ENCODE results near the gene GPX6. TPM values are rescaled to one million over a fixed set of nuclear protein-coding genes. Genes with fewer than 3 reads are reported as not detected.

The GPX6 gene
- total RNA-seq, 1 experiment from 2014 or later: not detected

- peaks cover 4% of the 10 kb centered on the region; the same call in 1 of the 2 replicates for H3K4me1 ChIP-seq (ENCODE audit: control insufficient read depth, insufficient read depth, low read length)
- no peaks in the 10 kb centered on the region for H3K36me3 ChIP-seq (ENCODE audit: control insufficient read depth, insufficient read depth, low read length)
- intact Hi-C loops (cut with micrococcal nuclease; ENCODE audit: unreplicated experiment) (no loop called here), in situ Hi-C loops (cut with HindIII; ENCODE audit: low pct_unique_long_range_greater_than_20kb, low sequenced_read_pairs) (no loop called here)
- peak; percentile 99 for ATAC-seq
- peak overlapping the region; percentile 72 to 88 for H3K4me3 ChIP-seq (ENCODE audit: low read depth in 2 of 2, low read length in 2 of 2)
- TF ChIP-seq SIN3A (IDR thresholded peaks at IDR 0.05; ENCODE audit: borderline replicate concordance, insufficient read depth, low read depth, low read length): no peak
- TF ChIP-seq, protein P1, sequence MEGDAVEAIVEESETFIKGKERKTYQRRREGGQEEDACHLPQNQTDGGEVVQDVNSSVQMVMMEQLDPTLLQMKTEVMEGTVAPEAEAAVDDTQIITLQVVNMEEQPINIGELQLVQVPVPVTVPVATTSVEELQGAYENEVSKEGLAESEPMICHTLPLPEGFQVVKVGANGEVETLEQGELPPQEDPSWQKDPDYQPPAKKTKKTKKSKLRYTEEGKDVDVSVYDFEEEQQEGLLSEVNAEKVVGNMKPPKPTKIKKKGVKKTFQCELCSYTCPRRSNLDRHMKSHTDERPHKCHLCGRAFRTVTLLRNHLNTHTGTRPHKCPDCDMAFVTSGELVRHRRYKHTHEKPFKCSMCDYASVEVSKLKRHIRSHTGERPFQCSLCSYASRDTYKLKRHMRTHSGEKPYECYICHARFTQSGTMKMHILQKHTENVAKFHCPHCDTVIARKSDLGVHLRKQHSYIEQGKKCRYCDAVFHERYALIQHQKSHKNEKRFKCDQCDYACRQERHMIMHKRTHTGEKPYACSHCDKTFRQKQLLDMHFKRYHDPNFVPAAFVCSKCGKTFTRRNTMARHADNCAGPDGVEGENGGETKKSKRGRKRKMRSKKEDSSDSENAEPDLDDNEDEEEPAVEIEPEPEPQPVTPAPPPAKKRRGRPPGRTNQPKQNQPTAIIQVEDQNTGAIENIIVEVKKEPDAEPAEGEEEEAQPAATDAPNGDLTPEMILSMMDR (IDR thresholded peaks at IDR 0.05): no peak
- TF ChIP-seq REST (IDR thresholded peaks at IDR 0.05; ENCODE audit: insufficient read depth in 1 of 2, low read depth in 2 of 2, low read length in 1 of 2): no peak
- TF ChIP-seq TCF7L2 (IDR thresholded peaks at IDR 0.05; ENCODE audit: low read depth, low read length): no peak
- TF ChIP-seq POLR2AphosphoS5 (IDR thresholded peaks at IDR 0.05; ENCODE audit: low read depth, low read length): no peak
- POLR2A ChIA-PET: interaction anchor here (0.6 kb wide), 3 partner anchors 9 to 321 kb away, joined by 3 to 12 read pairs (median 7); no protein-coding TSS in a partner anchor
- H3K27me3 ChIP-seq (ENCODE audit: control insufficient read depth, insufficient read depth, low read length): no peaks in the 10 kb centered on the region
- CTCF ChIA-PET: interaction anchor here (0.7 to 0.8 kb wide), 4 partner anchors 12 to 107 kb away, joined by 3 to 7 read pairs (median 4); no protein-coding TSS in a partner anchor
- peak overlapping the region; percentile 83 for H3K27ac ChIP-seq (ENCODE audit: low read length)
- no TSS peak for BruUV-seq (replicated peaks)
- no peaks in the 10 kb centered on the region for H3K9me3 ChIP-seq (ENCODE audit: control insufficient read depth, insufficient read depth, low read depth, low read length)
- DNase-seq (ENCODE audit: low read depth, low spot score): peak; percentile 69
Measured at GRCh38 chr6:28489366-28490204, 26.0 kb downstream of the GPX6 start.

DNA sequence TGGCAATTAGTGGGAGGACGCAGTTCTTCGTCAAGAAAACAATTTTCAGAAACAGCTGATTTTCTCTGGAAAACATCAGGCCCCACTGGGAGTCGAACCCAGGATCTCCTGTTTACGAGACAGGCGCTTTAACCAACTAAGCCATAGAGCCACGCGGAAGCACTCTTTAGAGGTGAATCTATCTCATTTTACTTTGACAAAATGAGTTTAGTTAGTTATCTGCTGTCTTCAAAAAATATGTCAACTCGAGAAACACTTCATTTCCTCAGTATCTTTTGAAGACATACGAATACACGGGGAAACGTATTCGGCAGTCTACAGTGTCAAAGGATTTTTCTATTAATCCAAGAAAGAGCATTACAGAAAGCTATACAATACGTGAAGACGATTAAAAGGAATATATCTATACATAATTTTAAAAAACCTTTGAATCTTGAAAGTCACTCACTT, 26.7 kb downstream of the GPX6 start:
- no TSS peak for BruUV-seq (replicated peaks)
- ATAC-seq (peak; percentile 73), DNase-seq (ENCODE audit: low read depth, low spot score) (peak; percentile 87)
- peaks cover 4% of the 10 kb centered on the region; the same call in 1 of the 2 replicates for H3K4me1 ChIP-seq (ENCODE audit: control insufficient read depth, insufficient read depth, low read length)
- no peaks in the 10 kb centered on the region for H3K36me3 ChIP-seq (ENCODE audit: control insufficient read depth, insufficient read depth, low read length)
- POLR2A ChIA-PET: interaction anchor here (0.6 kb wide), 3 partner anchors 8 to 322 kb away, joined by 3 to 12 read pairs (median 7); no protein-coding TSS in a partner anchor
- in situ Hi-C loops (cut with HindIII; ENCODE audit: low pct_unique_long_range_greater_than_20kb, low sequenced_read_pairs) (no loop called here), intact Hi-C loops (cut with micrococcal nuclease; ENCODE audit: unreplicated experiment) (no loop called here)
- no peaks in the 10 kb centered on the region for H3K27me3 ChIP-seq (ENCODE audit: control insufficient read depth, insufficient read depth, low read length)
- H3K27ac ChIP-seq (ENCODE audit: low read length): peak overlapping the region; percentile 83
- no peaks in the 10 kb centered on the region for H3K9me3 ChIP-seq (ENCODE audit: control insufficient read depth, insufficient read depth, low read depth, low read length)
- CTCF ChIA-PET: interaction anchor here (0.7 to 0.8 kb wide), 4 partner anchors 12 to 106 kb away, joined by 3 to 7 read pairs (median 4); no protein-coding TSS in a partner anchor
- peak overlapping the region; percentile 72 to 88 for H3K4me3 ChIP-seq (ENCODE audit: low read depth in 2 of 2, low read length in 2 of 2)
- TF ChIP-seq POLR2AphosphoS5 (IDR thresholded peaks at IDR 0.05; ENCODE audit: low read depth, low read length): peak; percentile 58; the same call in 1 of the 2 replicates
- TF ChIP-seq, protein P1 (IDR thresholded peaks at IDR 0.05): no peak
- no peak for TF ChIP-seq SIN3A (IDR thresholded peaks at IDR 0.05; ENCODE audit: borderline replicate concordance, insufficient read depth, low read depth, low read length)

Data from Panc1 (cell line).